ENCODE results near the gene ZNF827. TPM values are rescaled to one million over a fixed set of nuclear protein-coding genes. Genes with fewer than 3 reads are reported as not detected.

ZNF827 gene
- polyA plus RNA-seq, 1 donor from 2014 or later, result 12.1 TPM

GRCh38 chr4:145886871-145887240, 51.8 kb downstream of the ZNF827 start:
- H3K9ac ChIP-seq (ENCODE audit: low read length), result no peak overlapping the region
- no peaks in the 10 kb centered on the region for H3K27me3 ChIP-seq (ENCODE audit: insufficient read depth, low read depth, low read length)
- no peak for TF ChIP-seq SMC3 (conservative IDR thresholded peaks at IDR 0.05; ENCODE audit: poor library complexity)
- TF ChIP-seq, protein P1, sequence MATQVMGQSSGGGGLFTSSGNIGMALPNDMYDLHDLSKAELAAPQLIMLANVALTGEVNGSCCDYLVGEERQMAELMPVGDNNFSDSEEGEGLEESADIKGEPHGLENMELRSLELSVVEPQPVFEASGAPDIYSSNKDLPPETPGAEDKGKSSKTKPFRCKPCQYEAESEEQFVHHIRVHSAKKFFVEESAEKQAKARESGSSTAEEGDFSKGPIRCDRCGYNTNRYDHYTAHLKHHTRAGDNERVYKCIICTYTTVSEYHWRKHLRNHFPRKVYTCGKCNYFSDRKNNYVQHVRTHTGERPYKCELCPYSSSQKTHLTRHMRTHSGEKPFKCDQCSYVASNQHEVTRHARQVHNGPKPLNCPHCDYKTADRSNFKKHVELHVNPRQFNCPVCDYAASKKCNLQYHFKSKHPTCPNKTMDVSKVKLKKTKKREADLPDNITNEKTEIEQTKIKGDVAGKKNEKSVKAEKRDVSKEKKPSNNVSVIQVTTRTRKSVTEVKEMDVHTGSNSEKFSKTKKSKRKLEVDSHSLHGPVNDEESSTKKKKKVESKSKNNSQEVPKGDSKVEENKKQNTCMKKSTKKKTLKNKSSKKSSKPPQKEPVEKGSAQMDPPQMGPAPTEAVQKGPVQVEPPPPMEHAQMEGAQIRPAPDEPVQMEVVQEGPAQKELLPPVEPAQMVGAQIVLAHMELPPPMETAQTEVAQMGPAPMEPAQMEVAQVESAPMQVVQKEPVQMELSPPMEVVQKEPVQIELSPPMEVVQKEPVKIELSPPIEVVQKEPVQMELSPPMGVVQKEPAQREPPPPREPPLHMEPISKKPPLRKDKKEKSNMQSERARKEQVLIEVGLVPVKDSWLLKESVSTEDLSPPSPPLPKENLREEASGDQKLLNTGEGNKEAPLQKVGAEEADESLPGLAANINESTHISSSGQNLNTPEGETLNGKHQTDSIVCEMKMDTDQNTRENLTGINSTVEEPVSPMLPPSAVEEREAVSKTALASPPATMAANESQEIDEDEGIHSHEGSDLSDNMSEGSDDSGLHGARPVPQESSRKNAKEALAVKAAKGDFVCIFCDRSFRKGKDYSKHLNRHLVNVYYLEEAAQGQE (IDR thresholded peaks at IDR 0.05; ENCODE audit: borderline replicate concordance), result no peak
- TF ChIP-seq, protein P2, sequence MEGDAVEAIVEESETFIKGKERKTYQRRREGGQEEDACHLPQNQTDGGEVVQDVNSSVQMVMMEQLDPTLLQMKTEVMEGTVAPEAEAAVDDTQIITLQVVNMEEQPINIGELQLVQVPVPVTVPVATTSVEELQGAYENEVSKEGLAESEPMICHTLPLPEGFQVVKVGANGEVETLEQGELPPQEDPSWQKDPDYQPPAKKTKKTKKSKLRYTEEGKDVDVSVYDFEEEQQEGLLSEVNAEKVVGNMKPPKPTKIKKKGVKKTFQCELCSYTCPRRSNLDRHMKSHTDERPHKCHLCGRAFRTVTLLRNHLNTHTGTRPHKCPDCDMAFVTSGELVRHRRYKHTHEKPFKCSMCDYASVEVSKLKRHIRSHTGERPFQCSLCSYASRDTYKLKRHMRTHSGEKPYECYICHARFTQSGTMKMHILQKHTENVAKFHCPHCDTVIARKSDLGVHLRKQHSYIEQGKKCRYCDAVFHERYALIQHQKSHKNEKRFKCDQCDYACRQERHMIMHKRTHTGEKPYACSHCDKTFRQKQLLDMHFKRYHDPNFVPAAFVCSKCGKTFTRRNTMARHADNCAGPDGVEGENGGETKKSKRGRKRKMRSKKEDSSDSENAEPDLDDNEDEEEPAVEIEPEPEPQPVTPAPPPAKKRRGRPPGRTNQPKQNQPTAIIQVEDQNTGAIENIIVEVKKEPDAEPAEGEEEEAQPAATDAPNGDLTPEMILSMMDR (IDR thresholded peaks at IDR 0.05; ENCODE audit: poor library complexity, severe bottlenecking), result no peak
- TF ChIP-seq TAF1 (IDR thresholded peaks at IDR 0.05; ENCODE audit: low read depth), result no peak
- TF ChIP-seq MXI1 (conservative IDR thresholded peaks at IDR 0.05; ENCODE audit: poor library complexity, severe bottlenecking), result no peak
- no peak for TF ChIP-seq EP300 (conservative IDR thresholded peaks at IDR 0.05; ENCODE audit: poor library complexity, severe bottlenecking)
- TF ChIP-seq RAD21 (conservative IDR thresholded peaks at IDR 0.05), result no peak
- TF ChIP-seq EZH2 (IDR thresholded peaks at IDR 0.05; ENCODE audit: borderline replicate concordance, insufficient read depth, low read length, poor library complexity, severe bottlenecking), result no peak
- TF ChIP-seq POLR2AphosphoS5 (IDR thresholded peaks at IDR 0.05), result no peak
- no peak overlapping the region for H3K4me3 ChIP-seq (ENCODE audit: low read length)
- H3K36me3 ChIP-seq (ENCODE audit: insufficient read depth, low read length), result peaks cover 37% of the 10 kb centered on the region
- no peaks in the 10 kb centered on the region for H3K9me2 ChIP-seq (ENCODE audit: insufficient read depth, low read length)
- H3K27ac ChIP-seq (ENCODE audit: low read length), result no peak overlapping the region
- H3F3A ChIP-seq (ENCODE audit: insufficient read depth, low read length, poor library complexity, severe bottlenecking), result no peaks in the 10 kb centered on the region
- no peaks in the 10 kb centered on the region for H3K9me3 ChIP-seq (ENCODE audit: low read length)
- H4K20me1 ChIP-seq (ENCODE audit: insufficient read depth), result peaks cover 8% of the 10 kb centered on the region
- peaks cover 16% of the 10 kb centered on the region for H3K79me2 ChIP-seq (replicated peaks; ENCODE audit: insufficient read depth, low read length)
- H2AFZ ChIP-seq (ENCODE audit: low read depth, low read length), result no peak overlapping the region
- H3K4me2 ChIP-seq (ENCODE audit: low read length), result no peak overlapping the region

DNA sequence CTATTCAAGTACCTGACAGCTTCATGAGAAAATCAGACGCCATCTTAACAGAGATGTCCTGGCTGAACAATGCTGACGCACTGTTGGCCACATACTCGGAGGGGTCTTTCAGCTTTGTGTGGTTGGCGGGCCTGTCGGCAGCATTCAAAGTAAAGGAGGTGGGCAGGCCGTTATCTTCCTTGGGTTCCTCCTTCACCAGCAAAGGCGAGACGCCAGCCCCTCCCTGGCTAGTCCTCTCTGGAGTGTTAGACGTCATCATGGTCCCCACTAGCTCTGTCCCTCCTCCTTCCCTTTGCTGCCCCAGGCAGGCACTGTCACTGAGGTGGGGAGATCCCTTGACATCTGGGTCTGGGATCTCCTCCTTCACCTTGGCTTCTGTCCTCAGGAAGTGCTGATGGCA, 53.0 kb downstream of the ZNF827 start:
- H3K36me3 ChIP-seq (ENCODE audit: insufficient read depth, low read length), result peaks cover 33% of the 10 kb centered on the region
- TF ChIP-seq TAF1 (IDR thresholded peaks at IDR 0.05; ENCODE audit: low read depth) (no peak), POLR2AphosphoS5 (IDR thresholded peaks at IDR 0.05) (no peak)

DNA sequence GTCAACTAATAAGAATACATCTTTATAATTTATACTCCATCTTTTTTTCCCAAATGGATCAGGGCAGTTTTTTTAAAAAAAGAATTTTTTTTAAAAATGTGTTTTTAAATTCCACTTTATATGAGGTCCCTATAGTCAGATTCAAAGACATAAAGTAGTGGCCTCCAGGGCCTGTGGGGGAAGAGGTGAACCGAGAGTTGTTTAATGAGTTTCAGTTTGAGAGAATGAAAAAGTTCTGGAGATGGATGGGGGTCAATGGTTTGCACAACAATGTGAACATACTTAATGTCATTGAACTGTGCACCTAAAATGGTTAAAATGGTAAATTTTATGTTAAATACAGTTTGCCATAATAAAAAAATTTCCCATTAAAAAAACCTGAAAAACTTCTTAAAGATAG, 53.8 kb downstream of the ZNF827 start:
- Histone ChIP-seq H3K9ac (ENCODE audit: low read length) (no peak overlapping the region), H3K27me3 (ENCODE audit: insufficient read depth, low read depth, low read length) (no peaks in the 10 kb centered on the region), H3K4me2 (ENCODE audit: low read length) (no peak overlapping the region), H3K36me3 (ENCODE audit: insufficient read depth, low read length) (peaks cover 31% of the 10 kb centered on the region), H3F3A (ENCODE audit: insufficient read depth, low read length, poor library complexity, severe bottlenecking) (no peaks in the 10 kb centered on the region), H3K27ac (ENCODE audit: low read length) (no peak overlapping the region), H3K4me3 (ENCODE audit: low read length) (no peak overlapping the region), H3K79me2 (replicated peaks; ENCODE audit: insufficient read depth, low read length) (peaks cover 13% of the 10 kb centered on the region), H3K9me3 (ENCODE audit: low read length) (no peaks in the 10 kb centered on the region), H4K20me1 (ENCODE audit: insufficient read depth) (peaks cover 8% of the 10 kb centered on the region), H3K9me2 (ENCODE audit: insufficient read depth, low read length) (no peaks in the 10 kb centered on the region), H2AFZ (ENCODE audit: low read depth, low read length) (no peak overlapping the region)
- no peak for TF ChIP-seq RAD21 (conservative IDR thresholded peaks at IDR 0.05)
- TF ChIP-seq SMC3 (conservative IDR thresholded peaks at IDR 0.05; ENCODE audit: poor library complexity), result no peak
- TF ChIP-seq, protein P2 (IDR thresholded peaks at IDR 0.05; ENCODE audit: poor library complexity, severe bottlenecking), result no peak
- TF ChIP-seq EZH2 (IDR thresholded peaks at IDR 0.05; ENCODE audit: borderline replicate concordance, insufficient read depth, low read length, poor library complexity, severe bottlenecking), result no peak
- no peak for TF ChIP-seq TAF1 (IDR thresholded peaks at IDR 0.05; ENCODE audit: low read depth)
- TF ChIP-seq POLR2AphosphoS5 (IDR thresholded peaks at IDR 0.05), result no peak
- no peak for TF ChIP-seq MXI1 (conservative IDR thresholded peaks at IDR 0.05; ENCODE audit: poor library complexity, severe bottlenecking)
- TF ChIP-seq, protein P1 (IDR thresholded peaks at IDR 0.05; ENCODE audit: borderline replicate concordance), result no peak
- no peak for TF ChIP-seq EP300 (conservative IDR thresholded peaks at IDR 0.05; ENCODE audit: poor library complexity, severe bottlenecking)

More for the DNA sequence above, 53.0 kb downstream of the ZNF827 start:
- Histone ChIP-seq H2AFZ (ENCODE audit: low read depth, low read length) (no peak overlapping the region), H3F3A (ENCODE audit: insufficient read depth, low read length, poor library complexity, severe bottlenecking) (no peaks in the 10 kb centered on the region), H3K27me3 (ENCODE audit: insufficient read depth, low read depth, low read length) (no peaks in the 10 kb centered on the region), H4K20me1 (ENCODE audit: insufficient read depth) (peaks cover 8% of the 10 kb centered on the region), H3K27ac (ENCODE audit: low read length) (no peak overlapping the region), H3K4me3 (ENCODE audit: low read length) (no peak overlapping the region), H3K9me3 (ENCODE audit: low read length) (no peaks in the 10 kb centered on the region), H3K4me2 (ENCODE audit: low read length) (no peak overlapping the region), H3K79me2 (replicated peaks; ENCODE audit: insufficient read depth, low read length) (peaks cover 16% of the 10 kb centered on the region), H3K9ac (ENCODE audit: low read length) (no peak overlapping the region), H3K9me2 (ENCODE audit: insufficient read depth, low read length) (no peaks in the 10 kb centered on the region)

Measured in neural cell (in vitro differentiated cells).